Liver (tissue), 9 donors: ENCODE measurements around the gene MYL6. TPM values are rescaled to one million over a fixed set of nuclear protein-coding genes. Genes with fewer than 3 reads are reported as not detected.

Experiments
- DNase-seq: peaks from one replicate; pipeline ENCODE4 v3.0.0-alpha.2; 2017; ENCODE audit warnings: low spot score
- H3K27ac ChIP-seq, 2 donors: one replicate each; pipeline ENCODE4 v1.7.0; 2013; ENCODE audit warnings: inconsistent platforms in 2 of 2, low read length in 2 of 2, control low read depth in 1 of 2, low read depth in 1 of 2, mild to moderate bottlenecking in 1 of 2
- H3K27me3 ChIP-seq, 4 donors: one replicate each; pipeline versions ENCODE4 v1.6.1 to v1.7.0; 2013; ENCODE audit warnings: low read length in 3 of 4, inconsistent platforms in 1 of 4, mild to moderate bottlenecking in 1 of 4, moderate library complexity in 1 of 4; ENCODE audit not compliant: control insufficient read depth in 4 of 4, insufficient read depth in 4 of 4
- H3K36me3 ChIP-seq, 4 donors: one replicate each; pipeline versions ENCODE4 v1.6.1 to v1.7.0; 2013; ENCODE audit warnings: low read length in 3 of 4, mild to moderate bottlenecking in 3 of 4, low read depth in 1 of 4, moderate library complexity in 1 of 4; ENCODE audit not compliant: control insufficient read depth in 4 of 4, insufficient read depth in 3 of 4
- H3K4me1 ChIP-seq, 4 donors: one replicate each; pipeline versions ENCODE4 v1.6.1 to v1.7.0; 2013; ENCODE audit warnings: low read length in 3 of 4, mild to moderate bottlenecking in 3 of 4, moderate library complexity in 1 of 4; ENCODE audit not compliant: control insufficient read depth in 4 of 4, insufficient read depth in 4 of 4
- H3K4me3 ChIP-seq, 3 donors: one replicate each; pipeline versions ENCODE4 v1.6.1 to v1.7.0; 2013; ENCODE audit warnings: low read length in 3 of 3, control low read depth in 1 of 3, low read depth in 1 of 3, mild to moderate bottlenecking in 1 of 3
- H3K9ac ChIP-seq, 2 donors: one replicate each; pipeline ENCODE4 v1.7.0; 2013; ENCODE audit warnings: low read length in 2 of 2, mild to moderate bottlenecking in 2 of 2, moderate library complexity in 2 of 2, control low read depth in 1 of 2, low read depth in 1 of 2
- H3K9me3 ChIP-seq, 4 donors: one replicate each; pipeline versions ENCODE4 v1.6.1 to v1.7.0; 2013; ENCODE audit warnings: low read length in 3 of 4; ENCODE audit not compliant: control insufficient read depth in 4 of 4
- ATF3 ChIP-seq: IDR thresholded peaks from 2 replicates; pipeline ENCODE4 v1.6.1; 2016; ENCODE audit warnings: antibody characterized with exemption
- EGR1 ChIP-seq, 2 donors: IDR thresholded peaks; 2 replicates each; pipeline ENCODE4 v1.6.1; 2016 to 2018; ENCODE audit warnings: antibody characterized with exemption in 2 of 2, low read depth in 2 of 2
- FOXA1 ChIP-seq: IDR thresholded peaks from 2 replicates; pipeline ENCODE4 v1.6.1; 2016; ENCODE audit warnings: antibody characterized with exemption
- GABPA ChIP-seq, 2 donors: IDR thresholded peaks in 1 of 2; conservative IDR thresholded peaks in 1 of 2; 2 replicates each; pipeline ENCODE4 v1.6.1; 2016; ENCODE audit warnings: antibody characterized with exemption in 2 of 2, mild to moderate bottlenecking in 1 of 2, moderate library complexity in 1 of 2
- HNF4A ChIP-seq, 2 donors: conservative IDR thresholded peaks; 2 replicates each; pipeline ENCODE4 v1.6.1; 2016; ENCODE audit warnings: antibody characterized with exemption in 2 of 2, mild to moderate bottlenecking in 2 of 2
- JUND ChIP-seq, 2 donors: IDR thresholded peaks; 2 replicates each; pipeline ENCODE4 v1.6.1; 2016; ENCODE audit warnings: antibody characterized with exemption in 2 of 2
- MAX ChIP-seq: IDR thresholded peaks from 2 replicates; pipeline ENCODE4 v1.6.1; 2016; ENCODE audit warnings: antibody characterized with exemption
- NR2F2 ChIP-seq: IDR thresholded peaks from 2 replicates; pipeline ENCODE4 v1.6.1; 2016; ENCODE audit warnings: antibody characterized with exemption
- RAD21 ChIP-seq, 2 donors: IDR thresholded peaks; 2 replicates each; pipeline ENCODE4 v1.6.1; 2016; ENCODE audit warnings: antibody characterized with exemption in 2 of 2, mild to moderate bottlenecking in 2 of 2
- RXRA ChIP-seq, 2 donors: IDR thresholded peaks; 2 replicates each; pipeline ENCODE4 v1.6.1; 2017 to 2018; ENCODE audit warnings: antibody characterized with exemption in 2 of 2, mild to moderate bottlenecking in 1 of 2
- TAF1 ChIP-seq: conservative IDR thresholded peaks from 2 replicates; pipeline ENCODE4 v1.6.1; 2016; ENCODE audit warnings: antibody characterized with exemption, mild to moderate bottlenecking
- YY1 ChIP-seq: IDR thresholded peaks from 2 replicates; pipeline ENCODE4 v1.6.1; 2016; ENCODE audit warnings: antibody characterized with exemption, mild to moderate bottlenecking
- whole genome bisulfite sequencing: extraction: QIAGEN DNeasy Blood & Tissue Kit; methylation state at CpG from one replicate; pipeline ENCODE4 v1.1.7; 2013; 5-methylcytosine and 5-hydroxymethylcytosine counted together
- polyA plus RNA-seq, 2 donors: library from polyadenylated mRNA; stranded (reverse) in 1 of 2; unstranded in 1 of 2; fragments of 200-250 nt in 1 of 2; fragments of >200 nt in 1 of 2; fragmentation: Nextera tagmentation in 1 of 2; extraction: Ambion mirVana in 1 of 2; gene quantifications; one replicate each; pipeline versions ENCODE4 v1.2.1 to v1.2.3, GENCODE V29; 2013 to 2015
- total RNA-seq, 2 donors: library from RNA; depleted of rRNA; stranded (reverse); fragments of >200 nt; gene quantifications; one replicate each; pipeline ENCODE4 v1.2.3, GENCODE V29; 2014
- TF ChIP-seq, protein P1 (sequence below): fragments of 150-350 bp; IDR thresholded peaks from 2 replicates; pipeline ENCODE4 v1.5.1; 2017; ENCODE audit warnings: improper control_type of control experiment, low read depth, low read length; ENCODE audit not compliant: missing input control
- TF ChIP-seq, protein P2 (sequence below): IDR thresholded peaks from 2 replicates; pipeline ENCODE4 v1.6.1; 2016; ENCODE audit warnings: antibody characterized with exemption, mild to moderate bottlenecking
- donor health status: healthy.
- donor health status: healthy.
- donor health status: healthy.
- donor health status: healthy.
- donor health status: healthy.

Gene MYL6
- total and polyA plus RNA-seq, 4 donors, result 298 to 975 (median 624) TPM

GRCh38 chr12:56189099-56189917, 31.1 kb downstream of the MYL6 start, which contains the start of gene SMARCC2:
SMARCC2 (minus strand) TSS chr12:56189483; CDS start chr12:56189461, 22 bp downstream.
- H3K9ac ChIP-seq, result peak within 1 kb of the TSS; percentile 41 to 66
- TF ChIP-seq RAD21 (IDR thresholded peaks at IDR 0.05), result peak; percentile 45 to 55
- TF ChIP-seq, protein P1, sequence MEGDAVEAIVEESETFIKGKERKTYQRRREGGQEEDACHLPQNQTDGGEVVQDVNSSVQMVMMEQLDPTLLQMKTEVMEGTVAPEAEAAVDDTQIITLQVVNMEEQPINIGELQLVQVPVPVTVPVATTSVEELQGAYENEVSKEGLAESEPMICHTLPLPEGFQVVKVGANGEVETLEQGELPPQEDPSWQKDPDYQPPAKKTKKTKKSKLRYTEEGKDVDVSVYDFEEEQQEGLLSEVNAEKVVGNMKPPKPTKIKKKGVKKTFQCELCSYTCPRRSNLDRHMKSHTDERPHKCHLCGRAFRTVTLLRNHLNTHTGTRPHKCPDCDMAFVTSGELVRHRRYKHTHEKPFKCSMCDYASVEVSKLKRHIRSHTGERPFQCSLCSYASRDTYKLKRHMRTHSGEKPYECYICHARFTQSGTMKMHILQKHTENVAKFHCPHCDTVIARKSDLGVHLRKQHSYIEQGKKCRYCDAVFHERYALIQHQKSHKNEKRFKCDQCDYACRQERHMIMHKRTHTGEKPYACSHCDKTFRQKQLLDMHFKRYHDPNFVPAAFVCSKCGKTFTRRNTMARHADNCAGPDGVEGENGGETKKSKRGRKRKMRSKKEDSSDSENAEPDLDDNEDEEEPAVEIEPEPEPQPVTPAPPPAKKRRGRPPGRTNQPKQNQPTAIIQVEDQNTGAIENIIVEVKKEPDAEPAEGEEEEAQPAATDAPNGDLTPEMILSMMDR, result peak; percentile 87
- peak; percentile 50 for TF ChIP-seq YY1
- TF ChIP-seq TAF1, result no peak
- TF ChIP-seq EGR1 (IDR thresholded peaks at IDR 0.05; ENCODE audit: low read depth in 2 of 2), result no peak
- TF ChIP-seq, protein P2, sequence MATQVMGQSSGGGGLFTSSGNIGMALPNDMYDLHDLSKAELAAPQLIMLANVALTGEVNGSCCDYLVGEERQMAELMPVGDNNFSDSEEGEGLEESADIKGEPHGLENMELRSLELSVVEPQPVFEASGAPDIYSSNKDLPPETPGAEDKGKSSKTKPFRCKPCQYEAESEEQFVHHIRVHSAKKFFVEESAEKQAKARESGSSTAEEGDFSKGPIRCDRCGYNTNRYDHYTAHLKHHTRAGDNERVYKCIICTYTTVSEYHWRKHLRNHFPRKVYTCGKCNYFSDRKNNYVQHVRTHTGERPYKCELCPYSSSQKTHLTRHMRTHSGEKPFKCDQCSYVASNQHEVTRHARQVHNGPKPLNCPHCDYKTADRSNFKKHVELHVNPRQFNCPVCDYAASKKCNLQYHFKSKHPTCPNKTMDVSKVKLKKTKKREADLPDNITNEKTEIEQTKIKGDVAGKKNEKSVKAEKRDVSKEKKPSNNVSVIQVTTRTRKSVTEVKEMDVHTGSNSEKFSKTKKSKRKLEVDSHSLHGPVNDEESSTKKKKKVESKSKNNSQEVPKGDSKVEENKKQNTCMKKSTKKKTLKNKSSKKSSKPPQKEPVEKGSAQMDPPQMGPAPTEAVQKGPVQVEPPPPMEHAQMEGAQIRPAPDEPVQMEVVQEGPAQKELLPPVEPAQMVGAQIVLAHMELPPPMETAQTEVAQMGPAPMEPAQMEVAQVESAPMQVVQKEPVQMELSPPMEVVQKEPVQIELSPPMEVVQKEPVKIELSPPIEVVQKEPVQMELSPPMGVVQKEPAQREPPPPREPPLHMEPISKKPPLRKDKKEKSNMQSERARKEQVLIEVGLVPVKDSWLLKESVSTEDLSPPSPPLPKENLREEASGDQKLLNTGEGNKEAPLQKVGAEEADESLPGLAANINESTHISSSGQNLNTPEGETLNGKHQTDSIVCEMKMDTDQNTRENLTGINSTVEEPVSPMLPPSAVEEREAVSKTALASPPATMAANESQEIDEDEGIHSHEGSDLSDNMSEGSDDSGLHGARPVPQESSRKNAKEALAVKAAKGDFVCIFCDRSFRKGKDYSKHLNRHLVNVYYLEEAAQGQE, result no peak
- TF ChIP-seq HNF4A (conservative IDR thresholded peaks at IDR 0.05), result no peak
- peak within 1 kb of the TSS; percentile 78 to 90 for H3K27ac ChIP-seq
- WGBS, result under 1% methylated on average over 93 of the region's 93 CpGs
- peaks cover 5 to 13% (median 12%) of the 10 kb centered on the region in 4 donors for H3K36me3 ChIP-seq
- peaks cover 0 to 24% (median 18%) of the 10 kb centered on the region in 4 donors for H3K4me1 ChIP-seq
- no peaks in the 10 kb centered on the region for H3K9me3 ChIP-seq
- DNase-seq, result peak; percentile 90
- H3K4me3 ChIP-seq, result peak within 1 kb of the TSS; percentile 74 to 95 (median 76)
- H3K27me3 ChIP-seq, result no peaks in the 10 kb centered on the region

GRCh38 chr12:56189918-56190694, 31.9 kb downstream of the MYL6 start:
- Histone ChIP-seq H3K36me3 (peaks cover 2 to 5% (median 5%) of the 10 kb centered on the region in 4 donors), H3K4me3 (peak overlapping the region; percentile 61 to 95 (median 74)), H3K27ac (peak overlapping the region; percentile 78 to 90), H3K27me3 (no peaks in the 10 kb centered on the region), H3K4me1 (peaks cover 0 to 24% (median 18%) of the 10 kb centered on the region in 4 donors), H3K9me3 (no peaks in the 10 kb centered on the region), H3K9ac (peak overlapping the region; percentile 41 to 66)
- DNase-seq, result peak; percentile 97
- peak; percentile 41 for TF ChIP-seq MAX
- TF ChIP-seq, protein P2, result no peak
- peak; percentile 99 for TF ChIP-seq ATF3
- TF ChIP-seq RXRA (IDR thresholded peaks at IDR 0.05), result peak in 1 of 2 donors; percentile 32
- TF ChIP-seq FOXA1, result no peak
- TF ChIP-seq NR2F2, result peak; percentile 6
- peak; percentile 48 to 75 for TF ChIP-seq GABPA (IDR thresholded peaks at IDR 0.05 in 1 of 2, conservative IDR thresholded peaks at IDR 0.05 in 1 of 2)
- peak; percentile 17 for TF ChIP-seq YY1
- TF ChIP-seq JUND (IDR thresholded peaks at IDR 0.05), result no peak
- WGBS, result 2% methylated on average over 42 of the region's 42 CpGs
